HG02623 (cell line): Measurements from ENCODE around the gene SLF1.
"Not testable (repeated sequence)": the region's sequence is repeated elsewhere in the genome, so short reads cannot be mapped to it uniquely, and the experiment has no call there.

Source experiments
- ATAC-seq: cut with Tn5 transposase; IDR thresholded peaks from one replicate; pipeline ENCODE4 v1.9.1; 2021; ENCODE audit warnings: moderate library complexity; ENCODE audit not compliant: unreplicated experiment

Gene SLF1

DNA sequence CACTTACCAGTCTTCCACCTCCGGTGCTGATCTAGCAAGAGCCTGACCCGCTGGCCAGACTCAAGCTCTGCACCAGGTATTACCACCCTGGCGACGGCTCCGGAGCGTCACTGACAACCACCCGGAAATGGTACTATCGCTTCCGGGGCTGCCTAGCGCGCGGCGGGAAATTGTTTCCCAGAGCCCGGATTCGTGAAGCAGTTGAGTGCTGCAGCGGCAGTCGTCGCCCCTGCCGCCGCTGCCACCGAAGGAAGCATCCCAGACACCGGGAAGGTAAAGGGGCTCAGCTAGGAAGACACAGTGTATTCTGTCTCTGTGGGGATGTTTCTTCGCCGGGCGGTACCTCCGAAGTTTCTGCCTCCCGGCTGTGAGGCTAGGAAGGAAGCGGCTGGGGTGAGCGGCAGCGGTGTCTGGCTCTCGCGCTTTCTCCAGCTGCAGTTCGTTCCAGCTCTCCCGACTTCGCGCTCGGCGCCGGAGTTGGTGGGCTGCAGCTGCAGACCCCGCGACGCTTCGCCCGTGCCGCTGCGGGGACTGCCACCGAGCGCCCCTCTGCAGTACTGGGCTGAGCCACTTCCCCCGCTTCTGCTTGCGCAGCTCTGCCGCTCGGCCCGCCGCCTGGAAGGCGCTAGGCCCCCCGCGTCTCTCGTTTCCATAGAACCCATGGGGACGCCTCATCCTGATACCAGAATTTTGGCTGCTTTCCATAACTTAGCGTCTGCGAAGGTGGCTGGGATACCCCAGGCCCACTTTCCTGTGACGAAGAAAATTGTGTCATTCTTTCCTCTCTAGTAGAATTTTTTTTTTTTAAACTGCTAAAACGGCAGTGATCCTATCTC lies at the start of gene SLF1, which contains the start of gene KIAA0825:
TSS of gene SLF1 (plus strand) at position 177 of the 836 bp plus-strand sequence. CDS start 10,142 bp downstream, outside the sequence.
TSS of gene KIAA0825 (minus strand) at position 112 of the 836 bp plus-strand sequence. CDS start 81,478 bp downstream, outside the sequence.
- peak; percentile 97 for ATAC-seq

DNA sequence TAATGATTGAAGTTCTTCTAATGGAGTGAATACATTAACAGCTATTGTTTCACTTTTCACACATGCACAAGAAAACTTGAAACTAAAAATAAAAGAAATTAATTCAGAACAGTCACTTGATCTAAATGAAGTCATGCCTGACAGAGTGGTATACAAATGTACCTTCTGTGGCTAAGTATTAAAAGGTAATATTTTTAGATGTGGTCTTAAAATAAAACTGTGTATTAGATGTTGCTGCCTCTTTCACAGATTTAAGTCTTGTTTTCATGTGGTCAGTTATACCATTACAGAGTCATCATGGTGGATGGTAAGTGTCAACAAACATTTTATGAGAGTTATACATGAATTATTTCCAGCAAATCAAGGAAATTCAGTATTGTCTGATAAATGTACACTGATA lies 47.1 kb upstream of the SLF1 start:
- no peak for ATAC-seq

DNA sequence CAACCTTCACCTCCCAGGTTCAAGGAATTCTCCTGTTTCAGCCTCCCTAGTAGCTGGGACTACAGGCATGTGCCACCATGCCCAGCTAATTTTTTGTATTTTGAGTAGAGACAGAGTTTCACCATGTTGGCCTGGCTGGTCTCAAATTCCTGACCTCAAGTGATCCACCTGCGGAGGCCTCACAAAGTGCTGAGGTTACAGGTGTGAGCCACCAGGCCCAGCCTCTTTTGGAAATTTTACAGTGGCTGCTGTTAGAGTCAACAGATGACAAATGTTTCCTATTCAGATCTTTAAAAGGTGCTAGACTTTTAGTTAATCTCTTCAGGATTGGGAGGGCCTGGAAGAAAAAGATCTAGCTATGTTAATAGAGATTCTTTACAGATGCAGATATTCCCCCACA lies 45.1 kb upstream of the SLF1 start:
- not testable (repeated sequence) for ATAC-seq

DNA sequence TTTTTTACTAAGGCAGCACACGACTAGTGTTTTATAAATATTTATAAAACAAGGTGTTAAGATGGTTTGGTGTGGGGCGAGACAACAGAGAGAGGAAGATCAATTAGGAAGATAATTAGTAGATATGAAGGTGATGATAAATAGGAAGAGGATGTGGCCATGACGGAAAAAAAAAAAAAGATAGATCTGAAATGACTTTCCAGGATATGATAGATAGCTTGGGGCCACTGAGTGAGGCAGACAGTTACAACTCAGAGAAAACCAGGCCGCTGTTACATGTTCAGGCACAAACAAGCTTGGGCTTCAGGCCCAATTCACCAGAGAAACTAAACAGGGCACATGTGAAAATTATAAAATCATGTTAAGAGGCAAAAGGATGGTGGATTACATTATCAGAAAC lies 43.3 kb upstream of the SLF1 start:
- no peak for ATAC-seq

DNA sequence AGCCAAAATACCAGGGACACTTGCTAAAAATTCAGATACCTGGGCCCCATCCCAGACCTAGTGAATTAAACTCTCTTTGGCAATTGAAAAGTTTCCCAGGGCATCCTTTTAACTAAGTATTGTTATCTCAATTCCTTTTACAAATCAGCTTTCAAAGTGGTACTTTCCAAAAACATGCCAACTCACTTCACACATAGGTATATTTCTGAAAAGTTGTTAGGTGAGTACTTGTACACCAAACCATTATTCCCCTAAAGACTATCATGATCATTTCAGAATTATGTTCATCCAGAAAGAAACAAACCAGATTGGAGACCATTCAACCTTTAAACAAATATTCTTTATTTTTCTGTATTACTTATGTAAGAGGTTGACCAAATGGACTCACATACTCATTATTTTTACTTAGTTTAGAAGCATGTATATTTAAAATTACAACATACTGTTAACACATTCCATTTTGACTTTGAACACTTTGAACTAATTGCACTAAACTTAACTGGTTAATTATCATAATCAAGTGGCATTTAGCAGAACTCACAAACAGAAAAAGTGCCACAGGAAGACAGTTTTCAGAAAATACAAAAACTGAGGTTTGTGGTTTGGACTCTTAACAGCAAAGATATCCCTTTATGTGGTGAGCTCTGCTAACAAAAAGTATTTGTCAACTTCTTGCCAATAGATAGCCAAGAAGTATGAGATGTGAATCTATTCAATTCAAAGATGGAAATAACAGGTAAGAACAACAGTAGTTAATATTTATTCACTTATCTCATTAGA lies 40.8 kb upstream of the SLF1 start:
- peak; percentile 84 for ATAC-seq

DNA sequence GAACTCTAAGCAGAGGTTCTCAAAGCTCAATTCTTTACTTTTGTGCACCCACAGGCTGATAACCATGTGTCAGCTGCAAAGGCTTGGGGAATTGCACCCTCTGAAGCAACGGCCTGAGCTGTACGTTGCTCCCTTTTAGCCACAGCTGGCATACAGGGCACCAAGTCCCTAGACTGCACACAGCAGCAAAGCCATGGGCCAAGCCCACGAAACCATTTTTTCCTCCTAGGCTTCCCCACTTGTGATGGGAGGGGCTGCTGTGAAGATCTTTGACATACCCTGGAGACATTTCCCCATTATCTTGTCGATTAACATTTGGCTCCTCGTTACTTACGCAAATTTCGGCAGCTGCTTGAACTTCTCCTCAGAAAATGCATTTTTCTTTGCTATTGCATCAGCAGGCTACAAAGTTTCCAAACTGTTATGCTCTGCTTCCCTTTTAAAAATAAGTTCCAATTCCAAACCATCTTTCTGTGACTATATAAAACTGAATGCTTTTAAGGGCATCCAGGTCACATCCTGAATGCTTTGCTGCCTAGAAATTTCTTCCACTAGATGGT lies 23.1 kb upstream of the SLF1 start:
- ATAC-seq, result no peak

DNA sequence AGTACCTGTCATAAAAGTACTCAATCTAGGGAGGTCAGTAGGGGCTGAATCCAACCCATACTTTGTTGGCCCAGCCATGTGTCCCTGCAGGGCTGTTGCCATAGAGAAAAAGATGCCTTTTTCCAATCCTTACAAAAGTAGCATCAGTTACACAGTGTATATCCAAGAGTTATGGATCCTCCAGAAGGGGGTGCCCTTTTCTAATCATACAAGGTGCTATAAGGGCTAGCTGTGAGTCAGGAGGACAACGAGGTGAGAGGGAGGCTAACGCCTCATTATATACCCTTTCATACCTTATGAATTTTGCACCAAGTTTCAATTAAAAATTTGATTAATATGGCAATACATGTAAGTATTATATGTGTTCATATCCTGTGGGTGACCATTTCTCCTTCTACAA lies 4.9 kb upstream of the SLF1 start:
- ATAC-seq, result no peak

DNA sequence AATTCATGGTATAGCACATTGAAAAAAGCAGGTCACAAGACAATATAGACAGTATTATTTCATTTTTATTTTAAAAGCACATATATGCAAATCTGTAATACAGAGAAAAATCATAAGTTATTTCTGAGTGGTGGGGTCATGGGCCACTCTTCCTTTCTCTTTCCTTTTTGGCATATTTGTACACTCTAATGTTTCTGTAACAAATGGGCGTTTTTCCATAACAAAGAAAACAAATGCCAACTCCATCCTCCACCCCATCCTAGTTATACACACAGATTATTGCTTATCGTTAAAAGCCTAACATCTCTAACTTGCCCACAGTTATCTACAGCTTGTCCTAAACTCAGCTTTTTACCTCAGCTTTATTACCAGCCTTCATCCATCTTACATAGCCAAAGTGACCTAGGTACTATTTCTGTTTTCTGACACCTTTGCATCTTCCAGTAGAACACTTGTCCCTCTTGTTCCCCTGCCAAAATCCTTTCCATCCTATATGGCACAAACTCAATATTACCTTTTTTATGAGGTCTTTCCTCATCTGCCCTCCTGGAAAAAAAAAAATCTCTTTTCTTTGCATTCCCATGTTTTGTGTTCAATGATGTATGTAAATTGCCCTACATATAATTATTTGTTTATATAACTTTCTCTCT lies 4.2 kb upstream of the SLF1 start:
- ATAC-seq, result no peak

DNA sequence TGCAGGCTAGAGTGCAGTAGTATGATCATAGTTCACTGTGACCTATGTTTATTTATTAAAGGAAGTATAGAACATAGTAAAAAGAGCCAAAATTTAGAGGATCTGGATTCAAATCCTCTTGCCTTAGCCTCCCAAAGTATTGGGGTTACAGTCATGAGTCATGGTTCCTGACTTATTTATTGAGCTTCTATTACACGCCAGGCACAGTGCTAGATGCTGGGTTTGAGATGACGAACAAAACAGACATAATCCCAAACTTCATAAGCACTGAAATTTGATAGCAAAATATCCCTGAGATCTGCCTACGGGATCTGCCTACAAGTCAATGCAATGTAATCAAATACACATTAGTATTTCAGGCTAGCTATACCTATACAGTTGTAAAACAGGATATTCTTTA lies 2.6 kb upstream of the SLF1 start:
- no peak for ATAC-seq

DNA sequence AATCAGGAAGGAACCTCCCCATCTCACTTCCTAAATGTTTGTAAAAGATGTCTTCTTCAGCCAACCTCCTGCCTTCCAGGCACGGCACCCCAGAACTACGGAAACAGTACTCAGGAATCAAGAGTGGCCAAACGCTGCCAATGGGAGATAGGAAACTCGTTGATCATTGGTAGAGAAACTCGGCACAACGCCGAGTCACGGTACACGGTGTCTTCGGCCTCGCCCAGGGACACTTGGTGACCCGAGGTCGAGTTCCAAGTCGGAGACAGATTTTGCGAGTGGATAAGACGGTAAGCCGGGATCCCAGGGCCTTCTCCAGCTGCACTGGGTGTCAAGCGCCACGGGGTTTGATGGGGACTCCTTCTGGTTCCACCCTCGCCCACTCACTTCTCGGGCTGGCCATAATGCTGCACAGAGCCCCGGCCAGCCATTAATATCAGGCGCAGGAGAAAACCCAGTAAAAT lies 408 bp upstream of the SLF1 start:
- peak; percentile 18 for ATAC-seq

DNA sequence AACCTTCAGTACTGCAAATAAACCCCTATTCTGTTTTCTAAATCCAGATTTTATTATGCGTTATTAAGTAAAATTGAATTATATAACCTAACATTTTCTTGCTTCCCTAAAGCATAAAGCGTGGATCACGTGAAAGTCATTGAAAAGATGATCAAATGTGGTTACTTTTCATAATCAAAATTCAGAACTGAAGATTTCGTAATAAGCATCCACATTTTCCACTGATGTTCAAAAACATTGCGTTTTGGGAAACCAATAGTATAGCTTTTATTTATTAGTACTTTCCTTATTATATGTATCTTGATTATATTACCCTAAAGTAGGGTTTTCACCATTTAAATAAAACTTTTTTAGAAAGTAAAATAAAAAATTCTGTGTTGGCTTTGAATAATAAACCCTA lies 1.8 kb downstream of the SLF1 start:
- ATAC-seq, result no peak

DNA sequence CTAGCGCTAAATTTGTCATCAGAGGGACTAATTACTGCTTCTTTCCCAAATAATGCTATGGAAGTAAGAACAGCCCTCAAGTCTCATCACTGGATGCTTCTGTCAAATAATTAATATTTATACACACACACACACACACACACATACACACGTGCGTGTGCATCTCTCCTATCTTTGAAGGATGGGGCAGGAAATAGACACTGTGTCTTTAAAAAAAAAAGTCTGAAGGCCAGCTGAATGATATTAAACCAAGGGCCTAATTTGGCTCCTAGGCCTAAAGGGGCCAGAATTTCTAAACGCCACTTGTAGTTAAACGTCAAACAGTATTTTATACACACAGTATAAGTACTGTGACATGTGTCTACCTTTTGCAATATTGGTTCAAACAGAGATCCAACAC lies 3.3 kb downstream of the SLF1 start:
- ATAC-seq, result no peak

DNA sequence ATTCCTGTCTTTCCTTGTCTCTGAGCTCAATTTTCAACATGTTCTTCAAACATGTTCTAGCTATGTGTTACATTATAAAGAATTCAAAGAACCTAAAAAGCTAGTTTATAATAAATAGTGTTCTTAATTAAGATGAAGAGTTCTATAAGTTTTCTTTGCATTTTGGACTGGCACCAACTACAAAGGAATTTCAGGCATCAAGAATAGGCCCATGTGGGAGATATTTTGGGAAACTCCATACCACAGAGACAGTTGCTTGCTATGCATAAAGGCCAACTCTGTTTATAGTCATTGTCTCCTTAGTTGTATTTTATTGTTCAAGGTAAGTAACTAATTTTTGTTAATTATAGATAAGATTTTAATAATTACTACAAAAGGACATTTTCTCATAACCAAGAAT lies 4.5 kb downstream of the SLF1 start:
- no peak for ATAC-seq

DNA sequence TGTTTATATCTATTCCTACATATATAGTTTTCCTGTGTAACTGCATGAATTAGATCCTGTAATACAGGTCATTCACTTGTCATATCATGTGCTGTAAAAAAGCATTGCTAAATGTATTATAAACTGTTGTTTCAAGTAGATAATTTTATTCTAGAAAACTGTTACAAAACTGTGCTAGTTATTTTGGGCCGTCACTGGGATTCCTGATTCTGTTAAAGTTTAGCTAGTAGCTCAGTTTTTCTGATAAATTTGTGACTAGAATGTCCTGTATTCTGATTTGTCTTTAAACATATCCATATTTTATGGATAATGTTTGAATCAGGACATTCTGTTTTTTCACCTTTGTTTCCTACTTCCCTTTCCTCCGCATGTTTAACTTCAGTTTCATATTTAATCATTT lies 5.4 kb downstream of the SLF1 start:
- ATAC-seq, result no peak

DNA sequence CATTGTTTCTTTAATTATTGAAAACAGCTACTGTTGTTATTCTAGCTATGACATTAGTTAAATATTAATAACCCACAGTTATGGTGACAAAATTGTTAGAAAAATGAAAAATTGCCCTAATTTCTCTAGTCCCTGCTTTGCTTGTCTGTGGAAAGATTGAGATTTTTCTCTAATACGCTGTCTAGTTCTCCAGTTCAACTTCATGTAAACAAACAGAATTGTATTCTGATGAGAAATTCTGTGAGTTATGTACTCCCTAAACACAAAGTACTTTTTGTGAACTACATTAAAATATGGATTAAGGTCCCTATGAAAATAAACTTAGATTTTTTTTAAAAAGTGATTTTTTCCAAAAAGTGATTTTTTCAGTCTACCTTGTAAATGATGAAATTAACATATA lies 8.7 kb downstream of the SLF1 start:
- no peak for ATAC-seq

DNA sequence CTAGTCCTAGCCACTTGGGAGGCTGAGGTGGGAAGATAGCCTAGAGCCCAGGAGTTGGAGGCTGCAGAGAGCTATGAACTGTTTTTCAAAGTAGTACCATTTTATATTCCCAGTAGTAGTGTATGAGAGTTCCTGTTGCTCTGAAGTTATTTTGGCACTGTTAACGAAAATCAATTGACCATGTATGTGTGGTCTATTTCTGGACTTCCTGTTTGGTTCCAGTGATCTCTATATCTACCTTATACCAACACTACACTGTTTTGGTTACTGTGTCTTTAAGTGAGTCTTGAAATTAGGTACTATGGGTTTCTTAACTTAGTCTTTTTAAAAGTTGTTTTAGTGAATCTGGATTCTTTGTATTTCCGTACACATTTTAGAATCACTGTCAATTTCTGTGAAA lies 13.6 kb downstream of the SLF1 start:
- ATAC-seq, result peak; percentile 99

DNA sequence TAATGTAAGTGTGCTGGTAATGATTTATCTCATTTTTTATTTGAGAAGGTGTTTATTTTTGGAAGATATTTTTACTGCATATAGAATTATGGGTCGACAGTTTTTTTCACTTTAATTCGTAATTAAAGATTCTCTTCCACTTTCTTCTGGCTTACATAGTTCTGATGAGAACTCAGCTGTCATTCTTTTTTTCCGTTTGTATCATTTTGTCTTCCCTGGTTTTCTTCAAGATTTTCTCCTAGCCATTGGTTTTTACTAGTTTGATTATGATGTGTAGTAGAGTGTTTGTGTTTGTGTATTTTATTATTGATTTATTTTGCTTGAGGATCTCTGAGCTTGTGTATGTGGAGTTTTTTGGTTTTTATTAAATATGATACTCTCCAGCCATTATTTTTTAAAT lies 21.7 kb downstream of the SLF1 start:
- no peak for ATAC-seq

DNA sequence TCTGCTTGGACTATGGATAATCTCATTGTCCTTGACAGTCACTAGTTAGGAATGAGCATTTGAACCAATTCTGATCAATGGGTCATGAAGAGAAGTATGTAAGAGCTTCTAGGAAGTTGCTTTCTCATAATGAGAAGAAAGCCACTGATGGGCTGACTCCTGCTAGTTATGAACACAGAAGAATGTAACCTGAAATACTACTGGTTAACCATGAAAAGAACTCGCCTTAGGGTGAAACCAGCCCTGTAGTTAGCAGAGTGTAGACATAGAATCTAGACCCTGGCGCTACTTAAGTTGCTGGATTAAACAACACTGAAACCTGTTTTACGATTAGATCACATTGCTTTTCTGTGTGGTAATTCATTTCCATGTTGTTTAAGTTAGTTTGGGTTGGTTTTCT lies 26.6 kb downstream of the SLF1 start:
- ATAC-seq, result no peak

DNA sequence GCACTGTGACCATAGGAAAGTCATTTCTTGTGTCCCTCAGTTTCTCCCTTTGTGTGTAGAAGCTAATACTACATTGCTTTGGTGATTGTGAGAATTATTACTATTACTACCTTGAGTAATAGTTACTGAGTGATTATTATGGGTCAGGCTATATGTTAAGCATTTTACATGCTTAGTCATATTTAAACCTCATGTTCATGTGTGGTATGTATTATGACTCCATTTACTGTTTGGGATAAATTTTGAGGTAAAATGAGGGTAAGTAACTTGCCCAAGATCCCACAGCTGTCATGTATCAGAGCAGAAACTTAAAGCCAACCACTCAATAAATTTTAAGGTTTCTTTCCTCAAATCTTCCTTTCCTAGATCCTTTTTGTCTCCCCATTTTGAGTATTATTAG lies 28.3 kb downstream of the SLF1 start:
- ATAC-seq, result no peak

DNA sequence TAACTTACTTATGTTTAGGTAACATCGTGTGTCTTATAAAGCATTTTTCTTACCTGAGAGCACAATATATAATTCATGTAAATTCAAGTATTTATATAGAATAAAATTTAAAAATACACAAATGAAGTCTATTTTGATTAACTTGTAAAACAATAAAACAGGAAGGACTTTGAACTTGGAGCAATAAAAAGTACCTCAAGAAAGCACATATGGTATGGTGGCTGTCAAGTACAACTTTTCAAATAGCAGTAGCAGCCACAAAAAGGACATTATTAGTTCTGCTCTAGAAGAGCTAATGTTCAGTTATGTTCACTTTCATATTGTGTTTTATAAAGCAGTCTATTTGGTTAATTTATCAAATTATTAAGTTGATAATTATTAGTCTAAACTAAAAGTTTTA lies 31.4 kb downstream of the SLF1 start:
- no peak for ATAC-seq

DNA sequence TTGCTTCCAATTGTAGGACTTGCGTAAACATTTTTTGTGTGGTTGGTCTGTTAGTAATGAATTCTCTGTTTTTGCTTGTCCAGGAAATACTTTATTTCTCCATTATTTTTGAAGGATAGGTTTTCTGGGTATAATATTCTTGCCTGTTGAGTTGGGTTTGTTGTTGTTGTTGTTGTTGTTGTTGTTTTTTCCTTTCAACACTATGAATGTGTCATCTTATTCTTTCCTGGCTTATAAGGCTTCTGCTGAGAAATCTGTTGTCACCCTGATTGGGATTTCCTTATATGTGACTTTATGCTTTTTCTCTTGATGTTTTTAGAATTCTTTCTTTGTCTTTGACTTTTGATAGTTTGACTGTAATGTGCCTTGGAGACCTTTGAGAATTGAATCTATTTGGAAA lies 39.8 kb downstream of the SLF1 start:
- no peak for ATAC-seq
